Measurements from ENCODE around the gene DUS1L. TPM values are rescaled to one million over a fixed set of nuclear protein-coding genes. Genes with fewer than 3 reads are reported as not detected.

DUS1L gene
- polyA plus RNA-seq (2012; ENCODE audit: low read depth, missing spikeins), result 77.3 TPM

DNA sequence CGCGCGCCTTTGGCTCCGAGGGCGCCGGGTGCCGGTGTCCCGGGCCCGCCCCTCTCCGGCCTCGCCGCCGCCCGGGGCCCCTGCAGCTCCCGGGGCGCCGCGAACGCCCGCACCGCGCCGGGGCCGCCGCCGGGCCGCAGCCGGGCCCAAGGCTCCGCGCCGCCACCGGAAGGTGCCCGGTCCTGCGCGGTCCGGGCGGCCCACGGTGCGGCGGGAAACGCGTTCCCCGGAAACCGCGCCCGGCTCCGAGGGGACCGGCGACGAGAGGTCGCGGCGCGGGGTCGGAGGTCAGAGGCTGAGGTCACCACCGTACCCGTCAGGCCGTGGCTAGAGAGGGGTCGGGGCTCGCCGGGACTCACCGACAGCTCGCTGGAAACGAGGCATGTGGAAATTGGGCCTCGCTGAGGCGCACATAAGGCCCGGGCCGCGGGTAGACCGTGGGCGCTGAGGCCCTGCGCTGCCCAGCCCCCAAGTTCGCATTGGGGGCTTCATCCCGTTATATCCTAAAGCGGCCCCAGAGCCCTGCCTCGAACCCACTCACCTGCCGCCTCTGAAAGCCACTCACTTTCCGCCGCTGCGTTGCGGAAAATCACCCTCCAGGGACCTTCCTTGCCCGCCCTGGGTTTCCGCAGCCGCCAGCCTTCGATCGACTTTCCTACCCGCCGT, at the start of gene DUS1L:
DUS1L (minus strand) TSS at position 167 of the 666 bp plus-strand sequence. CDS start 745 bp downstream, outside the sequence.
- FAIRE-seq (peak; percentile 76), DNase-seq (ENCODE audit: insufficient read length, low spot score) (peak; percentile 96)
- TF ChIP-seq PAX5 (IDR thresholded peaks at IDR 0.05; ENCODE audit: insufficient read depth, low read length, severe bottlenecking) (peak; percentile 79), POLR2AphosphoS5 (IDR thresholded peaks at IDR 0.05; ENCODE audit: low read depth, low read length) (no peak), TAF1 (IDR thresholded peaks at IDR 0.05; ENCODE audit: low read depth, low read length) (peak; percentile 75)

- DNase-seq (ENCODE audit: insufficient read length, low spot score) (no peak), FAIRE-seq (no peak)
- TF ChIP-seq POU2F2 (IDR thresholded peaks at IDR 0.05; ENCODE audit: low read depth, low read length), result no peak
- no peak for TF ChIP-seq TAF1 (IDR thresholded peaks at IDR 0.05; ENCODE audit: low read depth, low read length)
- no peak for TF ChIP-seq SPI1 (IDR thresholded peaks at IDR 0.05; ENCODE audit: low read depth, low read length)
- TF ChIP-seq POLR2AphosphoS5 (IDR thresholded peaks at IDR 0.05; ENCODE audit: low read depth, low read length), result no peak
- no peak for TF ChIP-seq POLR2A (IDR thresholded peaks at IDR 0.05; ENCODE audit: low read depth, low read length)
- TF ChIP-seq PAX5 (IDR thresholded peaks at IDR 0.05; ENCODE audit: insufficient read depth, low read length, severe bottlenecking), result no peak
Observed at GRCh38 chr17:82114872-82115271, 49.3 kb upstream of the DUS1L start.

GRCh38 chr17:82114447-82114846, 48.8 kb upstream of the DUS1L start:
- FAIRE-seq, result no peak
- TF ChIP-seq PAX5 (IDR thresholded peaks at IDR 0.05; ENCODE audit: insufficient read depth, low read length, severe bottlenecking), result no peak
- TF ChIP-seq TAF1 (IDR thresholded peaks at IDR 0.05; ENCODE audit: low read depth, low read length), result no peak
- no peak for TF ChIP-seq SPI1 (IDR thresholded peaks at IDR 0.05; ENCODE audit: low read depth, low read length)
- no peak for TF ChIP-seq POU2F2 (IDR thresholded peaks at IDR 0.05; ENCODE audit: low read depth, low read length)
- no peak for DNase-seq (ENCODE audit: insufficient read length, low spot score)

GRCh38 chr17:82113941-82114340, 48.3 kb upstream of the DUS1L start:
- FAIRE-seq, result no peak
- no peak for DNase-seq (ENCODE audit: insufficient read length, low spot score)
- TF ChIP-seq PAX5 (IDR thresholded peaks at IDR 0.05; ENCODE audit: insufficient read depth, low read length, severe bottlenecking), result no peak
- no peak for TF ChIP-seq POLR2AphosphoS5 (IDR thresholded peaks at IDR 0.05; ENCODE audit: low read depth, low read length)
- no peak for TF ChIP-seq SPI1 (IDR thresholded peaks at IDR 0.05; ENCODE audit: low read depth, low read length)
- no peak for TF ChIP-seq POU2F2 (IDR thresholded peaks at IDR 0.05; ENCODE audit: low read depth, low read length)
- TF ChIP-seq POLR2A (IDR thresholded peaks at IDR 0.05; ENCODE audit: low read depth, low read length), result no peak
- TF ChIP-seq TAF1 (IDR thresholded peaks at IDR 0.05; ENCODE audit: low read depth, low read length), result no peak

DNA sequence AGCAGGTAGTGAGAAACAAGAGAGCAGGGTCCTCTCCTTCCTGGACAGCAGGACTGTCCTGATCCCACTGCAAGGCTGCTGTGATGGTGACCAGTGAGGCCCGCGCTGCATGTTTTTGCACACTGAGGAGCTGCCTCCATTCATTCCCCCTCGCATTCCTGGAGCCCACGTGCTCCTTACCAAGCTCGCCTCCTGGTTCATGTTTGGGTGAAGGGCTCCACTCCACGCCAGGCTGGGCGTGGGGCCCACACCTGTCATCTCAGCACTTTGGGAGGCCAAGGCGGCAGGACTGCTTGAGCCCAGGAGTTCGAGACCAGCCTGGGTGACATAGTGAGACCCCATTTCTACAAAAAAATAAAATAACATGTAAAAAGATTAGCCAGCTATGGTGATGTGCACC, 47.8 kb upstream of the DUS1L start:
- TF ChIP-seq POU2F2 (IDR thresholded peaks at IDR 0.05; ENCODE audit: low read depth, low read length) (no peak), SPI1 (IDR thresholded peaks at IDR 0.05; ENCODE audit: low read depth, low read length) (no peak), POLR2A (IDR thresholded peaks at IDR 0.05; ENCODE audit: low read depth, low read length) (no peak), TAF1 (IDR thresholded peaks at IDR 0.05; ENCODE audit: low read depth, low read length) (no peak), PAX5 (IDR thresholded peaks at IDR 0.05; ENCODE audit: insufficient read depth, low read length, severe bottlenecking) (no peak), POLR2AphosphoS5 (IDR thresholded peaks at IDR 0.05; ENCODE audit: low read depth, low read length) (no peak)
- FAIRE-seq (no peak), DNase-seq (ENCODE audit: insufficient read length, low spot score) (no peak)

- DNase-seq (ENCODE audit: insufficient read length, low spot score) (no peak), FAIRE-seq (no peak)
- TF ChIP-seq POU2F2 (IDR thresholded peaks at IDR 0.05; ENCODE audit: low read depth, low read length) (no peak), POLR2AphosphoS5 (IDR thresholded peaks at IDR 0.05; ENCODE audit: low read depth, low read length) (no peak), TAF1 (IDR thresholded peaks at IDR 0.05; ENCODE audit: low read depth, low read length) (no peak), POLR2A (IDR thresholded peaks at IDR 0.05; ENCODE audit: low read depth, low read length) (no peak), PAX5 (IDR thresholded peaks at IDR 0.05; ENCODE audit: insufficient read depth, low read length, severe bottlenecking) (no peak), SPI1 (IDR thresholded peaks at IDR 0.05; ENCODE audit: low read depth, low read length) (no peak)
Observed at GRCh38 chr17:82112914-82113311, 47.3 kb upstream of the DUS1L start.

GRCh38 chr17:82112181-82112913, 46.7 kb upstream of the DUS1L start:
- FAIRE-seq (no peak), DNase-seq (ENCODE audit: insufficient read length, low spot score) (no peak)
- no peak for TF ChIP-seq PAX5 (IDR thresholded peaks at IDR 0.05; ENCODE audit: insufficient read depth, low read length, severe bottlenecking)
- TF ChIP-seq TAF1 (IDR thresholded peaks at IDR 0.05; ENCODE audit: low read depth, low read length), result no peak
- no peak for TF ChIP-seq POU2F2 (IDR thresholded peaks at IDR 0.05; ENCODE audit: low read depth, low read length)
- TF ChIP-seq SPI1 (IDR thresholded peaks at IDR 0.05; ENCODE audit: low read depth, low read length), result no peak
- no peak for TF ChIP-seq POLR2A (IDR thresholded peaks at IDR 0.05; ENCODE audit: low read depth, low read length)
- TF ChIP-seq POLR2AphosphoS5 (IDR thresholded peaks at IDR 0.05; ENCODE audit: low read depth, low read length), result no peak

DNA sequence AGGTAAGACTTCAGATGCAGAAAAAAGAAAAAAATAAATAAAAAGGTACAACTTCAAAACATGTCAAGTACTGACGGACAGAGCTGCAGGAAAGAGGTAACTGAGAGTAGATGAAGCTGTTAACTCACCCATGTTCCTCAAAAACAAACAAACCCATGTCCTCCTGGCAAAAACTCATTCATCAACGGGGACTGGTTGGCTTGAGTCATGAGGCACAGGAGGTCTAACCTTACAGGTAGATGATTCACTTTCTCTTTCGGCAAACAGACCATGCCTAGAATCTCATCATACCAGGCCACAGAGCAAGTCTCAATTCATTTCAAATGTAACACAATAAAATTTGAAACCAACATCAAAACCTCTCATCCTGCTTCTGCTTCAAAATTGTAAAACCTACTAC, 44.7 kb upstream of the DUS1L start:
- FAIRE-seq, result no peak
- no peak for DNase-seq (ENCODE audit: insufficient read length, low spot score)
- no peak for TF ChIP-seq POLR2A (IDR thresholded peaks at IDR 0.05; ENCODE audit: low read depth, low read length)

- FAIRE-seq (no peak), DNase-seq (ENCODE audit: insufficient read length, low spot score) (no peak)
- TF ChIP-seq TAF1 (IDR thresholded peaks at IDR 0.05; ENCODE audit: low read depth, low read length) (no peak), POLR2AphosphoS5 (IDR thresholded peaks at IDR 0.05; ENCODE audit: low read depth, low read length) (no peak), SPI1 (IDR thresholded peaks at IDR 0.05; ENCODE audit: low read depth, low read length) (no peak), PAX5 (IDR thresholded peaks at IDR 0.05; ENCODE audit: insufficient read depth, low read length, severe bottlenecking) (no peak), POLR2A (IDR thresholded peaks at IDR 0.05; ENCODE audit: low read depth, low read length) (no peak), POU2F2 (IDR thresholded peaks at IDR 0.05; ENCODE audit: low read depth, low read length) (no peak)
Observed at GRCh38 chr17:82108961-82109475, 43.4 kb upstream of the DUS1L start.

Measured in GM12891 (cell line).